HG02588 (cell line): ENCODE results near the gene STK25.

Source experiments
- ATAC-seq: cut with Tn5 transposase; IDR thresholded peaks from one replicate; pipeline ENCODE4 v1.9.1; 2021; ENCODE audit warnings: mild to moderate bottlenecking, moderate library complexity; ENCODE audit not compliant: unreplicated experiment

STK25 gene

GRCh38 chr2:241508240-241509154 lies at the start of gene STK25:
Gene STK25 (minus strand): TSS chr2:241508584. CDS start chr2:241508035, 549 bp downstream.
- peak; percentile 90 for ATAC-seq

- ATAC-seq, result no peak
Observed at GRCh38 chr2:241556746-241557145, 48.4 kb upstream of the STK25 start.

- no peak for ATAC-seq
Observed at GRCh38 chr2:241555711-241556110, 47.3 kb upstream of the STK25 start.

GRCh38 chr2:241554610-241555322 lies 46.4 kb upstream of the STK25 start:
- ATAC-seq, result no peak

GRCh38 chr2:241553981-241554380 lies 45.6 kb upstream of the STK25 start:
- no peak for ATAC-seq

- ATAC-seq, result no peak
Observed at GRCh38 chr2:241553512-241553830, 45.1 kb upstream of the STK25 start.

GRCh38 chr2:241551998-241552737 lies 43.8 kb upstream of the STK25 start:
- ATAC-seq, result no peak

- no peak for ATAC-seq
Observed at GRCh38 chr2:241551599-241551997, 43.2 kb upstream of the STK25 start.

- no peak for ATAC-seq
Observed at GRCh38 chr2:241550616-241551580, 42.5 kb upstream of the STK25 start.

- ATAC-seq, result no peak
Observed at GRCh38 chr2:241548451-241548835, 40.1 kb upstream of the STK25 start.

- ATAC-seq, result no peak
Observed at GRCh38 chr2:241547781-241548450, 39.5 kb upstream of the STK25 start.

GRCh38 chr2:241546771-241547498 lies 38.6 kb upstream of the STK25 start:
- no peak for ATAC-seq

GRCh38 chr2:241545523-241546473 lies 37.4 kb upstream of the STK25 start:
- ATAC-seq, result no peak

GRCh38 chr2:241545106-241545505 lies 36.7 kb upstream of the STK25 start:
- no peak for ATAC-seq

- ATAC-seq, result no peak
Observed at GRCh38 chr2:241542278-241542605, 33.9 kb upstream of the STK25 start.

GRCh38 chr2:241541564-241542277 lies 33.3 kb upstream of the STK25 start:
- no peak for ATAC-seq

GRCh38 chr2:241540771-241541561 lies 32.6 kb upstream of the STK25 start:
- no peak for ATAC-seq
